Effector CD4-positive, alpha-beta T cell (primary cell): ENCODE data around the gene SMYD3.
A peak's percentile ranks its signal among the peaks of the same experiment; 100 is the strongest.

Source experiments
- DNase-seq: peaks from one replicate; pipeline ENCODE4 v3.0.0-alpha.2; 2020

SMYD3 gene

GRCh38 chr1:246002725-246003441 is 504.2 kb downstream of the SMYD3 start:
- peak; percentile 82 for DNase-seq

GRCh38 chr1:246001837-246002230 is 505.2 kb downstream of the SMYD3 start:
- no peak for DNase-seq

GRCh38 chr1:246001142-246001836 is 505.8 kb downstream of the SMYD3 start:
- no peak for DNase-seq

GRCh38 chr1:246000638-246001015 is 506.5 kb downstream of the SMYD3 start:
- DNase-seq: no peak

GRCh38 chr1:245999697-246000637 is 507.1 kb downstream of the SMYD3 start:
- no peak for DNase-seq

GRCh38 chr1:245997471-245998258 is 509.4 kb downstream of the SMYD3 start:
- no peak for DNase-seq

GRCh38 chr1:245996811-245997210 is 510.3 kb downstream of the SMYD3 start:
- DNase-seq: no peak

GRCh38 chr1:245995474-245995873 is 511.6 kb downstream of the SMYD3 start:
- DNase-seq: no peak

GRCh38 chr1:245991266-245991665 is 515.8 kb downstream of the SMYD3 start:
- DNase-seq: no peak

- no peak for DNase-seq
Observed at GRCh38 chr1:245990315-245991022, 516.6 kb downstream of the SMYD3 start.

- DNase-seq: no peak
Observed at GRCh38 chr1:245988393-245989078, 518.5 kb downstream of the SMYD3 start.

- no peak for DNase-seq
Observed at GRCh38 chr1:245987997-245988392, 519.1 kb downstream of the SMYD3 start.

GRCh38 chr1:245987577-245987976 is 519.5 kb downstream of the SMYD3 start:
- no peak for DNase-seq

- DNase-seq: no peak
Observed at GRCh38 chr1:245987219-245987545, 519.9 kb downstream of the SMYD3 start.

GRCh38 chr1:245986404-245987218 is 520.5 kb downstream of the SMYD3 start:
- no peak for DNase-seq

- DNase-seq: no peak
Observed at GRCh38 chr1:245984390-245985155, 522.5 kb downstream of the SMYD3 start.

- DNase-seq: no peak
Observed at GRCh38 chr1:245983294-245983967, 523.6 kb downstream of the SMYD3 start.

GRCh38 chr1:245979589-245979988 is 527.5 kb downstream of the SMYD3 start:
- no peak for DNase-seq

GRCh38 chr1:245978915-245979314 is 528.2 kb downstream of the SMYD3 start:
- no peak for DNase-seq
